ENCODE data around the gene SMAD3.

SMAD3 gene

GRCh38 chr15:67097930-67098740 is 32.7 kb downstream of the SMAD3 start:
- DNase-seq = peak in 1 of 2 experiments; percentile 58

GRCh38 chr15:67098768-67099282 is 33.4 kb downstream of the SMAD3 start:
- no peak for DNase-seq

DNA sequence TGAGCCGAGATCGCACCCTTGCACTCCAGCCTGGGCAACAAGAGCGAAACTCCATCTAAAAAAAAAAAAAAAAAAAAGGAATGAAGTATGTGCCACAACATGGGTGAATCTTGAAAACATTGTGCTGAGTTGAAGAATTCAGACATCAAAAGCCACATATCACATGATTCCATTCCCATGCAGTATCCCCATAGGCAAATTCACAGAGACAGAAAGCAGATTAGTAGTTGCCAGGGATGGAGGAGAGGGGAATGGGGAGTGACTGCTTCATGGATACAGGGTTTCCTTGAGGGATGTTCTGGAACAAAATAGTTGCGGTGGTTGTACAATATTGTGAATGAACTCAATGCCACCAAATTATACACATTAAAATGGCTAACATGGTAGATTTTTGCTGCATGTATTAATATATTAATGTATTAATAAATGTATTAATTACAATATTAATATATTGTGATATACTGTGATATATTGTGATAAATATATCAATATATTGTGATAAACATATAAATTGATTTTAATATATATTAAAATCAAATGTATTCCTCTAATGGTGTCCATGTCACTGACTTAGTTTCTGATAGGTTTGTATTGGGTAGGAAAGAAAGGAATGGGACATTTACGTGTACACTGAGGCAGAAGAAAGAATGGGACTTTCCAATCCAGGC is 34.9 kb downstream of the SMAD3 start:
- no peak for DNase-seq

DNA sequence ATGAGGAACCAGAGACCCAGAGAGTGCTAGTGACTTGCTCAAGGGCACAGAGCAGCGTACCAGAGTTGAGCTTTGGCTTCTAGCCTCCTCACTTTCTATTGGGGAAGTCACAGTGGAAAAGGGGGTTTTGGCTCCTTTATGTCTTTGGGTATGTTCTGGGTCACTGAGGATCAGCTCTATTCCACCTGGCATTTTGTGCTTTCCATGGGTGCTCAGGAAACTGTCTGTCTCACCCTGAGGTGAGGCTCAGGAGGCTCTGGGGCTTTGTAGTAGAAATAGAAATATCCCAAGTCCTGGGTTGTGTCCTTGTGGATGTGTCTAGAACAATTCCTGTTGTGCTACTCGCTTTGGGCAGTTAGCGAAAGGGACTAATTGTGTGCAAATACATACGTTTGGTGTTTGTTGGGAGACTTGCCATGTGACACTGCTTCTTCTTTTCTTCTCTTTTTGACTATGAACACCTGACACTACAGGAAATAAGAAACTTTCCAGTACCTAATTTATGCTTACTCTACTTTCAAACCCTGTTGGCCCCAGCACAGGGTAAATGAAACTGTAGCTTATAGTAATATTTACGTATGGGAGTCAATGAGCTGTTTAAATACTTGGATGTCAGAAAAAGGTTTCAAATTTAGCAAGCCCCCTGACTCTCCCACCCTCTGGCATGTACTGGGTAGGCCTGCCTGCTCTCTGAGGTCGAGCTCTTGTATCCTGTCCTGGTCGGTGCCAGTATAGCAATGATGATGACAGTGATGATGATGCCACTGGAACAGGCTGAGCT is 35.6 kb downstream of the SMAD3 start:
- DNase-seq = peak; percentile 74 to 82

- DNase-seq = peak in 1 of 2 experiments; percentile 55
Measured at GRCh38 chr15:67101911-67102598, 36.7 kb downstream of the SMAD3 start.

DNA sequence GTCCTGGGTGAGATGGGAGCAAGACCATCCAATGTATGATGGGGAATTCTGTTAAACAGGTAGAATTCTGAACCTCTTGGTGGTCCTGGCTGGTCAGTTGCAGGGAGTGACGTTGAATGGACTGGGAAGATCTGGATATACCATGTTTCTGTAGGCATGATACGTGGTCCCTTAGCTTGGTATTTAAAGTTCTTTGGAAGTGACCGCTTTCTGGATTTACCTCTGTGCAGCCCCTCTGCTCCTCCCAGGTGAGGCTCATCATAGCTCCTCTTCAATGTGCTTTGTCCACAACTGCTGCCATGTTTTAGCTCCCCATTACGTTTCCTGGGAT is 37.2 kb downstream of the SMAD3 start:
- DNase-seq = no peak

- no peak for DNase-seq
Measured at GRCh38 chr15:67103021-67103420, 37.6 kb downstream of the SMAD3 start.

GRCh38 chr15:67103432-67103831 is 38.0 kb downstream of the SMAD3 start:
- no peak for DNase-seq

DNA sequence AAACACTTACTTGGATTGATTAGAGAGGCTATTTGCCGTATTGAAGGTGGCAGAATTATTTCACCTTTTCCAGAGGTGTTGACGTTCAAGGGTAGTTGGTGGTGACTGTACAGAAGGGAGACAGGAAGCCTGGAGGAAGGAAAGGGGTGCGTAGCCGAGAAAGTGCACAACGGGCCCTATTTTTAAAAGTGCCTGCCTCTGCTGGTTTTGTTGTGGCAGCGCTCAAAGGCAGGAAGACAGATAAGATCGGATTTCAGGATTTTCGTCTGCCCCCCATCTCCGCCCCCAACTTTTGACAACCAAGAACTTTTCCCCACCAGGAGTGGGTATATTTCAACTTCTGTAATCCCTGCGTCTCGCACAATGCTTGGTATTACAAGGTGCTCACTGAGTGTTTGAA is 38.5 kb downstream of the SMAD3 start:
- peak in 1 of 2 experiments; percentile 41 for DNase-seq

- DNase-seq = no peak
Measured at GRCh38 chr15:67104510-67104909, 39.1 kb downstream of the SMAD3 start.

- DNase-seq = no peak
Measured at GRCh38 chr15:67105065-67105951, 39.9 kb downstream of the SMAD3 start.

DNA sequence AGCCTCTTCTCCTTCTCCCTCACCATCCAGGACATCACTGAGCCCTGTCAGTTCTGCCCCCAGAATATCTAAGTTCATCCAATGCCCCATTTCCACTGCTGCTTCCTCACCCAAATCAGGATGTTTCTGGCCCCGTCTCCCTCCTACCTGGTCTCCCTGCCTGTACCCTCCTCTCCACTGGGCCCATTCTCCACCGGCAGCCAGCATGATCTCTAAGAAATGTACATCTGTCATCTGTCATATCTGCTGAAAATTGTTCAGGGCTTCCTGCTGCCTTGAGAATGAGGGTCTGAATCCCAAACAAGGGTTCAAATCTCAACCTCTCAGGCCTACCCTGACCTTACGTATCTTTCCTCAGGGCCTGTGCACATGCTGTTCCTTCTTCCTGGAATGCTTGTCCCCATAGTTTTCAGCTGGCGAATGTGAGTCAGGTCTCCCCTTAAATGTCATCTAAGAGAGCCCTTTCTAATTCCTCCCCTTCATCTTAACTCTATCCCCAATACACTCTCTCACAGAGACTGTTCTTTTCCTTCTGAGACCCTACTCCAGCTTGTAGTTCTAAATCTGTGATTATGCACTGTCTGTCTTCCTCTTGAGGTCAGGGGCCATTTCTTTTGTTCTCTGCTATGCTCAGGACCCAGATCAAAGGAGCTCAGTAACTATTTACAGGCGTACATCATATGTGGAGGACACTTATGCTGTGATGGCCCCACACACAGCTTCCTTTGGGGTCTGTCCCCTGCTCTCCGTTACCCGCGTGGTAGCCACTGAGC is 40.8 kb downstream of the SMAD3 start:
- DNase-seq = no peak

GRCh38 chr15:67106764-67107013 is 41.3 kb downstream of the SMAD3 start:
- DNase-seq = no peak

- DNase-seq = no peak
Measured at GRCh38 chr15:67107014-67107812, 41.8 kb downstream of the SMAD3 start.

DNA sequence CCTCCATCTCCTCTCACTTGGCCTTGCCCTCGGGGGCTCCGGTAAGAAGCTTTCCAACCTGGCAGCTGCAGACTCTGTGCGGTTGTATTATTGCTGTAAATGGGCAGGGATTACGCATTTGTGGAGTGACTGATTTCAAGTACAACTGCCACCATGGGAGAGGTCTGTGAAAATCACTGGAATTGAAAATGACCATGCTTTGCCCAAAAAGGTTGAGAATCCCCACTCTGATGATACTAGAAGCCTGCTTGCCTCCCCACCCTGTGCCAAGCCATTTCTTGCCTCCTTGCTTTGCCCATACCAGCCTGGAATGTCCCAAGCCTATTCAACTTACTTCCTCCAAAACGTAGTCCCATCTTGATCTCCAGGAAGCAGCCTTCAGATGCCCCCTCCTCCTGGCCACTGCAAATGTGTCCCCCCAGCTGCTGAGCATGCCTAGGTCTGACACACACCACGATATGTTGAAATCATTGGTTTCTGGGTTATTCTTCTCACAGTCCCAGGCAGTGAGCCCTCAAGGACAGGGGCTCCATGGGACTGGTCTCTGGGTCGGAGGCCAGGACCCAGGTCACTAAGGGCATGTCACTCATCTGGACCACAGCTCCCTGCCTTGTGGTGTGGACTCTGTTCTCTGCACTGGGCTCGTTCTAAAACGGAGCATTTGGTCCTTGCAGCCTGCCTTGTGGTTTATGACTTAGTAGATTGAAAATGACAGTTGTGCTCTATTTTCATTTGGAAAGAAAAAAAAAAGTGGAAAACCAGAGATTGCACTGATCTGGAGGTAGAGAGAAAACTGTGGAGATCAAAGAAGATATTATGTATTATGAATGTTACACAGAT is 42.9 kb downstream of the SMAD3 start:
- DNase-seq = no peak

DNA sequence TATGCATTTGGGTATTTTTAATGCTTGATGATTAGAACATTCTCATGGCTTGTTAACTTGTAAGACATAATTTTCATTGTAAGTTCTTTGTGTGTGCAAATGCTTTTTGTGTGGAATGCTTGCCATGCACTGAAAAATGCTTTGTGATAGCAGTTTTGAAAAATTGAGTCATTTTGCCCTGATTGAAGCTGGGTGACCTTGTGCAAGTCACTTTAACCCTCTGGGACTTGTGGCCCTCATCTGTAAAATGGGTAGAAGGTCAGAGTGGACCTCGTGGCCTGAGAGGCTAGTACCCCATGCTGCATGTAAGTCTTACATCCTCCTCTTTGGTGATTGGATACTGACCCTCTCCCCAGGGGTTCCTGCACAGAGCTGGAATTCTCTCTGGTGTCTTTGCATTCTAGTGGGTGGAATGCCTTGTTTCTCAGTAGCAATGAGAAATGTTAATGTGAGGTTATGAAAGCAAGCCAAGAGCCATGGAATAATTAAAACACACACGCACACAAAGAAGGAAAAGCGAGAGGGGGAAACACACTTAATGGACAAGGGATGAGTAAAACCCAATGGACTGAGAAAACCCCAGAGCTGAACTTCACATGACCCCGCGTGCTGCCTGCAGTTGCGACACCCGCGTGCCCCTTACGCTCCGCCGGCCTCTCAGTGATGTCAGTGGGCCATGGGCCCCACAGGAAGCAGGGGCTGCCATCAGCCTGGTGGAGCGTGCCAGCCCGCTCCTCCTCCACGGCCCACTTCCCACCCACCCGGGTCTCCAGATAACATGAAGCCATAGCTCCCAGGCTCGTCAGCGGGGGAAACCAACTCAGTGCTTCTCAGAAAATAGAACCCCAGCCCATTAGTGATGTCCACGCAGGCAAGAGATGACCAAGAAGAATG is 44.0 kb downstream of the SMAD3 start:
- DNase-seq = no peak

DNA sequence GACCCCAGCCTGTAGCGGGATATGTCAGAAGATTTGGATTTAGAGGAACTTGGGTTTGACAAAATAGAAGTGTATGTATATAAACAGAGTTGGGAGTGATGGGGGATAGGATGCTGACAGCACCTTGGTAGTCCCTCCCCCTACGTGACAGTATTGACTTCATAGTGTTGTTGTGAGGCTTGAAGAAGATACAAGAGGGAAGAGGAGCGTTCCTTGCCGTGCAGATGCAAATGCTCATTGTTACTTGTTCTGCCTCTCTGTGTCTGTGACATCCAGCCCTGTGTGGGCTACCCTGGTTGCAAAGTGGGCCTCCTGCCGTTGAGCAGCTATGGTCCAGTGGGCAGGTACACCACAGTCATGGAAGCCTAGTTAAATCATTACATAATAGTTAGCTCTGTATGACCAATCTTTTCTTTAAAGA is 45.0 kb downstream of the SMAD3 start:
- DNase-seq = no peak

Measured in activated CD4-positive, alpha-beta T cell treated with anti-CD3 and anti-CD28 coated beads, Interleukin-2, amount 50 U/mL, for 48 hours (primary cell).